ENCODE measurements around the gene ACVR1C. TPM values are rescaled to one million over a fixed set of nuclear protein-coding genes. Genes with fewer than 3 reads are reported as not detected.

Gene ACVR1C
- total RNA-seq, 4 donors from 2014 or later = 0.23 to 1.2 (median 0.67) TPM

- TF ChIP-seq CTCF (IDR thresholded peaks at IDR 0.05) (no peak), POLR2A (IDR thresholded peaks at IDR 0.05) (no peak)
- 65 to 72% methylated on average over 2 of the region's 2 CpGs for WGBS, 2 donors
- DNase-seq (ENCODE audit: low spot score in 2 of 2) = no peak
- intact Hi-C loops (cut with DNase I; ENCODE audit: low total_unique reads) = no loop called here
- H3K4me3 ChIP-seq (ENCODE audit: low read depth, poor library complexity, severe bottlenecking) = no peak overlapping the region
These were observed 127.6 kb downstream of the ACVR1C start for GRCh38 chr2:157501026-157501425.

GRCh38 chr2:157500334-157500733, 128.3 kb downstream of the ACVR1C start:
- TF ChIP-seq POLR2A (IDR thresholded peaks at IDR 0.05) (no peak), CTCF (IDR thresholded peaks at IDR 0.05) (no peak)
- intact Hi-C loops (cut with DNase I; ENCODE audit: low total_unique reads) = no loop called here
- no peak for DNase-seq (ENCODE audit: low spot score in 2 of 2)
- no peak overlapping the region for H3K4me3 ChIP-seq (ENCODE audit: low read depth, poor library complexity, severe bottlenecking)
- WGBS, 2 donors = 72 to 82% methylated on average over 1 of the region's 1 CpG

DNA sequence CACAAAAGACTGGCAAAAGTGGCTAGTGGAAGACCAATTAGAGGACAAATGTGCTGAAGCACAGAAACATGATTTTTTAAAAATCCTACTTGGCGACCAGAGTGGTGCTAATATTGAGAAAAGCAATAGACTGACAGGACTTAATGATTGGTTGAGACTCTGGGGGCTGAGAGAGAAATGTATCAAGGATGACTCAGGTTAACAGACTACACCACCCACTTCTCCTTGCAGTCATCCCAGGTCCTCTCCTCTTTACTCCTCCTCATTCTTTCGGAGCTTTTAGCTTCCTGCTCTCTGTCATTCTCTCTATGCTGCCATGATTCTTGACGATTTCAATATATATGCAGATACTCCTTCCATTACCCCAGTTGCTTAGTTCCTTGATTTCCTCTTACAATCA, 130.2 kb downstream of the ACVR1C start:
- DNase-seq (ENCODE audit: low spot score in 2 of 2) = no peak
- TF ChIP-seq CTCF (IDR thresholded peaks at IDR 0.05) = no peak
- TF ChIP-seq POLR2A (IDR thresholded peaks at IDR 0.05) = no peak
- intact Hi-C loops (cut with DNase I; ENCODE audit: low total_unique reads) = no loop called here
- WGBS, 2 donors = 87 to 89% methylated on average over 3 of the region's 3 CpGs
- no peak overlapping the region for H3K4me3 ChIP-seq (ENCODE audit: low read depth, poor library complexity, severe bottlenecking)

DNA sequence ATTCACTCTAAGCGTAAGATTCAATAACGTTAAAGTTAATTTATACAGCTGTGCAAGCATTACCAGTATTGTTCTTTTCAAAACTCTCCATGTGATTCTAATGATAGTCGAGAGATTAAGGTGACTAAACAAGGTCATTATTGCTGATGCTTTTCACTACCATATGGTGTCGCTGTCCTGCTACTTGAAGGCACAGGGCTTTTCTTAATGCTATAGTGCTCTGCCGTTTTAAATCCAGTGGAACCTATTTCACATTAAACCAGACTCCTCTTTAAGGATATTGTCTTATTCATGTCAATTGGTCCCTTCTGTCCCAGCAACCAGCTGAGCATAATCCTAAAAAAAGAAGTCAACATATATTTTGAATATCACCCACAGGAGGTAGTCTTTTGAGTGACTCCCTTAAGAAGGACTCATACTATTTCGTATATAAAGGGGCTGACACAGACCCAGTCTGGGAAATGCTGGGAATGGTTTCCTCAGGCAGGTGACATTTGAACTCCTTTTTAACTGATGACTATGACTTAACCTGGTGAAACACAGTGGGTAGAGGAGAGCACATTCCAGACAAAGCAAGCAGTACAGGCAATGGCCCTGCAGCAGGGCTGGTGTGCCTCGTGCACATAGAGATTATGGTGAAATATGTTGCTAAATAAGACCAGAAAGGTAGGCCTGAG, 130.9 kb downstream of the ACVR1C start:
- intact Hi-C loops (cut with DNase I; ENCODE audit: low total_unique reads) = no loop called here
- H3K4me3 ChIP-seq (ENCODE audit: low read depth, poor library complexity, severe bottlenecking) = no peak overlapping the region
- WGBS, 2 donors = 25 to 26% methylated on average over 7 of the region's 7 CpGs
- DNase-seq (ENCODE audit: low spot score in 2 of 2) = no peak
- TF ChIP-seq CTCF (IDR thresholded peaks at IDR 0.05) (no peak), POLR2A (IDR thresholded peaks at IDR 0.05) (no peak)

DNA sequence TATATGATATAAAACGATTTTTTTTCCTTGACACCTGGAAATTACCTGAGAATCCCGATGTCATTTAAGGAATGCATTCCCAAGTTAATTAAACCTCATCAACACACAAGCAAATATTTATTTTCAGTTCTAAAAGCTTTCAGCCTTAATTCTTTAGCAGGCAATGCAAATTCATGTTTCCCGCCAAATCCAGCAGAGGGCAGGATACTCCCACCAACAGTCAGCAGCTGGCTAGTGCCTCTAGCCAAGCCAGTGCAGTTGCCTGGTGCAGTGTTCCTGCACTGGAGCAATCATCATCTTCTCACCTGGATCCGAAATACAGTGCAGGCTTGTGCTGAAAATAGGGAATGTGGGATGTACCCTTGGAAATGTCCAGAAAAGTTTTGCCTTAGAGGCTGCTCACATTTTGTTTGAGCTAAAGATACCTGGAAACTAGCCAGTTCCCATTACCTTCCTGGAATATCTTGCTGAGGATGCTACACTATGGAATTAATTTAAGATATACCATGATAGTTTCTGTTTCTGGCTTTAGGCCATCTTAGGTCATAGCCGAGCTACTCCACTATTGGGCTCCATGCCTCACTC, 136.4 kb downstream of the ACVR1C start:
- 11 to 14% methylated on average over 5 of the region's 5 CpGs for WGBS, 2 donors
- intact Hi-C loops (cut with DNase I; ENCODE audit: low total_unique reads) = no loop called here
- peak in 1 of 2 donors; percentile 54 for DNase-seq (ENCODE audit: low spot score in 2 of 2)
- H3K4me3 ChIP-seq (ENCODE audit: low read depth, poor library complexity, severe bottlenecking) = no peak overlapping the region
- TF ChIP-seq CTCF (IDR thresholded peaks at IDR 0.05) (no peak), POLR2A (IDR thresholded peaks at IDR 0.05) (no peak)
